Measurements from ENCODE around the gene ACOXL.
A peak's percentile ranks its signal among the peaks of the same experiment; 100 is the strongest.

The ACOXL gene

GRCh38 chr2:110858135-110858725 lies 125.9 kb downstream of the ACOXL start:
- peak; percentile 29 for DNase-seq (ENCODE audit: low read depth)

GRCh38 chr2:110858993-110859701 lies 126.8 kb downstream of the ACOXL start:
- DNase-seq (ENCODE audit: low read depth), result no peak

GRCh38 chr2:110860630-110861029 lies 128.3 kb downstream of the ACOXL start:
- no peak for DNase-seq (ENCODE audit: low read depth)

- DNase-seq (ENCODE audit: low read depth), result no peak
These were observed 129.4 kb downstream of the ACOXL start for GRCh38 chr2:110861616-110862260.

- no peak for DNase-seq (ENCODE audit: low read depth)
These were observed 131.4 kb downstream of the ACOXL start for GRCh38 chr2:110863726-110864125.

GRCh38 chr2:110864176-110864575 lies 131.8 kb downstream of the ACOXL start:
- no peak for DNase-seq (ENCODE audit: low read depth)

- no peak for DNase-seq (ENCODE audit: low read depth)
These were observed 132.4 kb downstream of the ACOXL start for GRCh38 chr2:110864731-110865130.

- no peak for DNase-seq (ENCODE audit: low read depth)
These were observed 132.8 kb downstream of the ACOXL start for GRCh38 chr2:110865188-110865587.

GRCh38 chr2:110866045-110866444 lies 133.7 kb downstream of the ACOXL start:
- no peak for DNase-seq (ENCODE audit: low read depth)

GRCh38 chr2:110866466-110866865 lies 134.1 kb downstream of the ACOXL start:
- DNase-seq (ENCODE audit: low read depth), result no peak

GRCh38 chr2:110867078-110867477 lies 134.7 kb downstream of the ACOXL start:
- DNase-seq (ENCODE audit: low read depth), result no peak

- DNase-seq (ENCODE audit: low read depth), result no peak
These were observed 136.6 kb downstream of the ACOXL start for GRCh38 chr2:110868971-110869370.

- DNase-seq (ENCODE audit: low read depth), result no peak
These were observed 137.4 kb downstream of the ACOXL start for GRCh38 chr2:110869472-110870446.

- DNase-seq (ENCODE audit: low read depth), result no peak
These were observed 138.2 kb downstream of the ACOXL start for GRCh38 chr2:110870545-110870944.

- no peak for DNase-seq (ENCODE audit: low read depth)
These were observed 139.3 kb downstream of the ACOXL start for GRCh38 chr2:110871637-110872036.

- no peak for DNase-seq (ENCODE audit: low read depth)
These were observed 140.1 kb downstream of the ACOXL start for GRCh38 chr2:110872521-110872920.

- no peak for DNase-seq (ENCODE audit: low read depth)
These were observed 140.7 kb downstream of the ACOXL start for GRCh38 chr2:110873056-110873502.

- DNase-seq (ENCODE audit: low read depth), result no peak
These were observed 141.5 kb downstream of the ACOXL start for GRCh38 chr2:110873597-110874452.

- no peak for DNase-seq (ENCODE audit: low read depth)
These were observed 142.3 kb downstream of the ACOXL start for GRCh38 chr2:110874453-110875383.

- DNase-seq (ENCODE audit: low read depth), result no peak
These were observed 143.0 kb downstream of the ACOXL start for GRCh38 chr2:110875384-110875725.

Data from activated T-helper 1 cell treated with Interleukin-2 at 50 U/mL for 16 hours (primary cell).